Activated CD4-positive, CD25-positive, alpha-beta regulatory T cell treated with anti-CD3 and anti-CD28 coated beads, Interleukin-2, amount 50 U/mL, for 16 hours (primary cell): ENCODE data around the gene VPS39.
"Not testable (repeated sequence)": the region's sequence is repeated elsewhere in the genome, so short reads cannot be mapped to it uniquely, and the experiment has no call there.

Experiments
- DNase-seq: peaks from one replicate; pipeline ENCODE4 v3.0.0-alpha.2; 2020; ENCODE audit warnings: low read depth, low spot score

VPS39 gene, protein sequence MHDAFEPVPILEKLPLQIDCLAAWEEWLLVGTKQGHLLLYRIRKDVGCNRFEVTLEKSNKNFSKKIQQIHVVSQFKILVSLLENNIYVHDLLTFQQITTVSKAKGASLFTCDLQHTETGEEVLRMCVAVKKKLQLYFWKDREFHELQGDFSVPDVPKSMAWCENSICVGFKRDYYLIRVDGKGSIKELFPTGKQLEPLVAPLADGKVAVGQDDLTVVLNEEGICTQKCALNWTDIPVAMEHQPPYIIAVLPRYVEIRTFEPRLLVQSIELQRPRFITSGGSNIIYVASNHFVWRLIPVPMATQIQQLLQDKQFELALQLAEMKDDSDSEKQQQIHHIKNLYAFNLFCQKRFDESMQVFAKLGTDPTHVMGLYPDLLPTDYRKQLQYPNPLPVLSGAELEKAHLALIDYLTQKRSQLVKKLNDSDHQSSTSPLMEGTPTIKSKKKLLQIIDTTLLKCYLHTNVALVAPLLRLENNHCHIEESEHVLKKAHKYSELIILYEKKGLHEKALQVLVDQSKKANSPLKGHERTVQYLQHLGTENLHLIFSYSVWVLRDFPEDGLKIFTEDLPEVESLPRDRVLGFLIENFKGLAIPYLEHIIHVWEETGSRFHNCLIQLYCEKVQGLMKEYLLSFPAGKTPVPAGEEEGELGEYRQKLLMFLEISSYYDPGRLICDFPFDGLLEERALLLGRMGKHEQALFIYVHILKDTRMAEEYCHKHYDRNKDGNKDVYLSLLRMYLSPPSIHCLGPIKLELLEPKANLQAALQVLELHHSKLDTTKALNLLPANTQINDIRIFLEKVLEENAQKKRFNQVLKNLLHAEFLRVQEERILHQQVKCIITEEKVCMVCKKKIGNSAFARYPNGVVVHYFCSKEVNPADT

DNA sequence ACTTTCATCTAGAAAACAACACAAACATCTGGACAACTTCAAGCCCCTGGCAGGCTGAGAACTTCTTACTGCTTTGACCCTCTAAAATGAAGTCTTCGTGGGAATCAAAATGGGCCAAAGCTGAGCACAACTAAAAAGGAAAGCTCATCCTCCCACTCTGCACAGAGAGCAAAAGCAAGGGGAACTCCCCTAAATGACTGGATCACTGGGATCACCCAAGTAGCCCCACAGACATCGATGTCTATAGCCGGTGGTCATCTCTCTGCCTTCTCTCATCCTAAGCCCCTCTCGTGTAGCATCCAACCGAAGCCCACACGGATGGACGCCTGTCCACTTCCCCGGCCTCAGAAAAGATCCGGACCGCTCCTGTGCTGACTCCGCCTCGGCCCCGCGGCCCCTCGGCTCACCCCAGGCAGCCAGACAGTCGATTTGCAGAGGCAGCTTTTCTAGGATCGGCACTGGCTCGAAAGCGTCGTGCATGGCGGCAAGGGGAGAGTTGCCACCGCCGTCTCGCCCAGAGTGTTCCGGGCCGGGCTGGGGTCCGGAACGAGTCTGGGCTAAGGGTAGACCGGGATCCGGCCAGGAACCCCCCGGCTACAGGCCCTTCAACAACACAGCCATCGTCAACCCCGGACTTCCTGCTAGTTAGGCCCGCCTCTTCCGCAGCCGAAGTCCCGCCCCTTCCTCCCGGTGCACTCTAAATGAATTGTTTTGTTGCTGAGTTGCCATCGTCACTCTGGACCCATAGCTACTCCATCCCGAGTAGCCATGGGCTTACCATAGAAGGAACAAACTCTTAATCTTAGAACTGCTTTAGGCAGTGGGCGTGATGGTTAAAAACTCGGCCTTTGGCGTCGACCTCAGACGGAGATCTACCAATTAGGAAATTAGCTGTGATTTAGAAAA is at the start of gene VPS39:
Gene VPS39, minus strand, starts transcription at position 631 of the 906 bp plus-strand sequence. Its CDS starts 151 bp downstream, at position 480.
- peak; percentile 70 for DNase-seq

DNA sequence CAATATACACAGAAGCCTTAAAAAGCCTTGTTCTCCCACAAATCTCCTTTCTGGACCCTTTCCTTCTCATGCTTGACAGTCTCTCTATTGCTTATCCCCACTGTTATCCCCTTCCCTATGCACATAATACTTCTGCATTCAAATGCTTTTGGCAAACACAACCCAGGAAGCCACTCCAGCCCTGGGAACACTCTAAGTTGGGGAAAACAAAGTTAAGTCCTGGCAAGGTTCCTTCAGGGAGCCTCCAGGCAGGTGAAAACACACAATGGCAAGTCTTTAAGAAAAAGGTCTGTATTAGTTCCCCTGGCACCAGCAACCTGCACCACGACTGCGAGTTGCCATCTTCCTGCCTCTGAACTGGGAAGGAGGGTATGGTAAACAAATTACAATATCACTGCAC is 45.2 kb upstream of the VPS39 start:
- DNase-seq: no peak

GRCh38 chr15:42240823-42241222 is 32.7 kb upstream of the VPS39 start:
- DNase-seq: no peak

DNA sequence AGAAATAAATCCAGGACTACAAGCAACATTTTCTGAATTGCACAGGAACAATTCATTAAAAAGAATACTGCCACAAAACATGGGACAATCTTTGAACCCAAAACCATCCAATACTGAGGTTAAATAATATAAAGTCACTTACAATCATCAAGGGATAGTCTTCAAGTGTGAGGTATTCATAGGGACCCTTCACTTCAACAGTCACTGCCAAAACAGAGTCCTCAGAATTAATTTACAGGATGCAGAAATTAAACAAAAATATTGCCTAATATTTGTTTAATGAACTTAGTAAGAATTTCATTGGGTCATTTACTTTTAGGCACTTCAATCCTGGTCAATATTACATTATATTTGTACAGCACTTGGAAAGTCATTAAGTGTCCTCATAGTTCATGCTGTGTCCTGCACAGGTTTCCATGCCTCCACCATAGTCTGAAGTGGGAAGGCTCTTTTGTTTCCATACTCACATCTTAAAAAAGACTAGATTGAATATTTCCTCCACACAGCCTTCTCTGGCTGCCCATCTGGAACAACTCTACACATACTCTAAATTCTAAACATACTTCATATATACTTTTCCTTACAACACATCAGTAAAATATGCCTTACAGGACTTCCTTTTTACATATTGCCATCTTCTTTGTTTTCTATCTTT is 31.6 kb upstream of the VPS39 start:
- no peak for DNase-seq

- DNase-seq: no peak
Measured at GRCh38 chr15:42233107-42233506, 25.0 kb upstream of the VPS39 start.

DNA sequence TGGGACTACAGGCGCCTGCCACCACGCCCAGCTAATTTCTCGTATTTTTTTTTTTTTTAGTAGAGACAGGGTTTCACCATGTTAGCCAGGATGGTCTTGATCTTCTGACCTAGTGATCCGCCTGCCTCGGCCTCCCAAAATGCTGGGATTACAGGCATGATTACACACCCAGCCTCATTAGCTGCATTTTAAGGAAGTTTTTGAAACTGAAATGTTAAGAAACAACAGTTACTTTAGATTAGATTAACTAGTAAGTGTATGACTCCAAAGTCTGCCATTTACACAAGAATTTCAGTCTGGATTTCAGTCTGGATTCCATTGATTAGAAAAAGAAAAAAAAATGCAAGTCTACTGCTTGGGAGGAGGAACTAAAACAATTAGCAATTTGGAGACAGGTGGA is 24.5 kb upstream of the VPS39 start:
- no peak for DNase-seq

- DNase-seq: no peak
Measured at GRCh38 chr15:42231088-42231487, 23.0 kb upstream of the VPS39 start.

DNA sequence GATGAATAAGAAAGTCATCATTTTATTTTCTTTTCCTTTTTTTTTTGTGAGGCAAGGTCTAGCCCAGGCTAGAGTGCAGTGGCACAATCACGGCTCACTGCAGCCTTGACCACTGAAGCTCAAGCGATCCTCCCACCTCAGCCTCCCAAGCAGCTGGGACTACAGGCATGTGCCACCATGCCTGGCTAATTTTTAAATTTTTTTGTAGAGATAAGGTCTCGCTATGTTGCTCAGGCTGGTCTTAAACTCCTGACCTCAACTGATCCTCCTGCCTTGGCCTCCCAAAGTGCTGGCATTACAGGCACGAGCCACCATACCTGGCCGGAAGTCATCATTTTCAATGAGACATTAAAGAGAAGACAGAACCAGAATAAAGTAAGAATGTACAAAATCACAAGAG is 20.9 kb upstream of the VPS39 start:
- DNase-seq: not testable (repeated sequence)

DNA sequence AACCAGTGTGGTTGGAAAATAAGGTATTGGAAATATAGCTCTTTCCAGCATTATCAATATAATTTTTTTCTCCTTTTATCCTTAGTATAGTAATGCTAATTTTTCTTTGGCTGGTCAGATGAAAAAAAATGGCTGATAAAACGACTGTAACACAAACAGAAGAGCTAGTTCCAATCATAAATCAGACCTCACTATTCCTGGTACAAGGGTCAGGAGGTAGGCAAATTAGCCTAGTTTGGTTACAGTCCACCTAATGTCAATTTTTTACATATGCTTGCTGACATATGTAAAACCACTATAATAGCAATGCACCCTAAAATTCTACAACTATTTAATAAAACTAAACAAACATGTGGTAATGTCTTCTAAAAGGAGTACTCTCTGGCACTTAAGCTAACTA is 19.9 kb upstream of the VPS39 start:
- no peak for DNase-seq

GRCh38 chr15:42226648-42227047 is 18.5 kb upstream of the VPS39 start:
- DNase-seq: no peak

DNA sequence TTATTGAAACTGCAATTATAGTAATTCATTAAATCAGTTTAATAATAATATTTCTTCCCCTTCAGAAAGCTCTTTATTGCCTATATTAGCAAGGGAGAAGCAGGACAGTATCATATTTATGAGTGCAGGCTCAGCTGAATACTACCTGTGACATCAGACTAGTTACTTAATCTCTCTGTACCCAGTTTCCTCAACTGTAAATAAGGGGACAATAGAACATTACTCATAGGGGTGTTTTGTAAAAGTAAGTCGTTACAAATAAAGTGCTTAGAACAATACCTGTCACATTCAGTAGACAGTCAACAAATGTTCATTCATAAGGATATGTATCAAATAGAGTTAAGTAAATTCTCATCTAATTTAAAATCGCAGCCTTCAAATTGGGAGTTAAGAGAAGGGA is 12.1 kb upstream of the VPS39 start:
- DNase-seq: no peak

GRCh38 chr15:42218953-42219592 is 11.0 kb upstream of the VPS39 start:
- no peak for DNase-seq

GRCh38 chr15:42217568-42217967 is 9.5 kb upstream of the VPS39 start:
- no peak for DNase-seq

GRCh38 chr15:42215913-42216829 is 8.1 kb upstream of the VPS39 start:
- DNase-seq: no peak

- no peak for DNase-seq
Measured at GRCh38 chr15:42214600-42214999, 6.5 kb upstream of the VPS39 start.

- no peak for DNase-seq
Measured at GRCh38 chr15:42213511-42213910, 5.4 kb upstream of the VPS39 start.

GRCh38 chr15:42210696-42211095 is 2.6 kb upstream of the VPS39 start:
- DNase-seq: no peak

DNA sequence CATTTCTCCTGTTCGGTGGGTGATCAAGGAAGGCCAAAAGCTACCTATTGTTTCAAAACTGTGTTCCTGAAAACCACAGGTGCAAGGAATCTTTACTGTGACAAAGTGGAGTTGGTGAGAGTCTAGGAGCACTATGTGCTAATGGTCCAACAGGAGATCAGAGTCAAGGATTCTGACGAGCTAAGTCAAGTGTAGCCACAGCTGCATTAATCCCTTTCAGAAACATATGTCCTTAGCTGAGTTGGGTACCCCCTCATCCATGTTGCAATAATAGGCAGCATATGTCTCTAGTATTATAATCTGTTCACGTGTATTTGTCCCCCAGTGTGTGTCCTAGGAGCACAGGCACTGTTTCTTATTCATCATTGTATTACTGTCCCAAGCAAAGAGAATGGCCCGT is 1.7 kb downstream of the VPS39 start:
- no peak for DNase-seq

- DNase-seq: no peak
Measured at GRCh38 chr15:42203891-42204290, 4.2 kb downstream of the VPS39 start.

GRCh38 chr15:42202653-42203052 is 5.5 kb downstream of the VPS39 start:
- DNase-seq: no peak
